Spleen (tissue), 11 donors: Measurements from ENCODE around the gene IFNG-AS1. TPM values are rescaled to one million over a fixed set of nuclear protein-coding genes. Genes with fewer than 3 reads are reported as not detected.

ENCODE experiments used
- DNase-seq: peaks from one replicate; pipeline ENCODE4 v3.0.0-alpha.2; 2020
- H3K27ac ChIP-seq, 8 donors: fragments of 200-600 bp; sonication (generic) in 7 of 8; 1 replicate in 4 of 8; 2 replicates in 4 of 8; pipeline versions ENCODE4 v1.5.0 to v1.8.0; 2016 to 2021; ENCODE audit warnings: inconsistent platforms in 4 of 8, mild to moderate bottlenecking in 4 of 8, moderate library complexity in 1 of 8
- H3K27me3 ChIP-seq, 7 donors: fragments of 200-600 bp; sonication (generic) in 6 of 7; replicated peaks in 1 of 7; 1 replicate in 4 of 7; 2 replicates in 3 of 7; pipeline versions ENCODE4 v1.5.0 to v1.8.0; 2016 to 2021; ENCODE audit warnings: inconsistent platforms in 3 of 7, mild to moderate bottlenecking in 1 of 7
- H3K36me3 ChIP-seq, 6 donors: fragments of 200-600 bp; sonication (generic) in 5 of 6; 1 replicate in 4 of 6; 2 replicates in 2 of 6; pipeline versions ENCODE4 v1.5.0 to v1.8.0; 2016 to 2021; ENCODE audit warnings: inconsistent platforms in 2 of 6
- H3K4me1 ChIP-seq, 6 donors: fragments of 200-600 bp; sonication (generic) in 5 of 6; 1 replicate in 3 of 6; 2 replicates in 3 of 6; pipeline versions ENCODE4 v1.5.0 to v1.8.0; 2016 to 2021; ENCODE audit warnings: inconsistent platforms in 3 of 6
- H3K4me3 ChIP-seq, 8 donors: fragments of 200-600 bp; sonication (generic) in 7 of 8; 1 replicate in 4 of 8; 2 replicates in 4 of 8; pipeline versions ENCODE4 v1.5.0 to v1.8.0; 2016 to 2021; ENCODE audit warnings: inconsistent platforms in 4 of 8, mild to moderate bottlenecking in 4 of 8, moderate library complexity in 2 of 8
- H3K9me3 ChIP-seq, 8 donors: fragments of 200-600 bp; sonication (generic) in 7 of 8; 1 replicate in 4 of 8; 2 replicates in 4 of 8; pipeline versions ENCODE4 v1.5.0 to v1.8.0; 2016 to 2021; ENCODE audit warnings: inconsistent platforms in 4 of 8
- CTCF ChIP-seq, 11 experiments: fragments of 200-600 bp in 7 of 11; fragments of 450-650 bp in 4 of 11; sonication (generic) in 4 of 11; IDR thresholded peaks in 8 of 11; conservative IDR thresholded peaks in 3 of 11; 1 replicate in 7 of 11; 2 replicates in 4 of 11; pipeline versions ENCODE4 v1.4.0 to v1.8.0; 2016 to 2021; ENCODE audit warnings: antibody characterized with exemption in 11 of 11, inconsistent platforms in 4 of 11, mild to moderate bottlenecking in 1 of 11
- POLR2A ChIP-seq, 3 donors: fragments of 450-650 bp; IDR thresholded peaks; one replicate each; pipeline ENCODE4 v1.5.1; 2017; ENCODE audit warnings: antibody characterized with exemption in 3 of 3, mild to moderate bottlenecking in 1 of 3
- POLR2AphosphoS5 ChIP-seq, 3 donors: sonication (generic); formaldehyde crosslinking; IDR thresholded peaks; one replicate each; pipeline ENCODE4 v1.5.1; 2017; ENCODE audit warnings: antibody characterized with exemption in 3 of 3
- WGBS, 5 donors: extraction: QIAGEN DNeasy Blood & Tissue Kit in 3 of 5; methylation state at CpG; one replicate each; pipeline versions ENCODE4 v1.1.5 to v1.1.7; 2013 to 2018; 5-methylcytosine and 5-hydroxymethylcytosine counted together
- intact Hi-C: fragments of 100-400 bp; cut with DNase I; formaldehyde crosslinking; loops from one replicate; pipeline ENCODE4 v1.15.0; 2023; ENCODE audit warnings: low total_unique reads
- polyA plus RNA-seq, 3 donors: library from polyadenylated mRNA; stranded (reverse); fragments of 200-250 nt; gene quantifications; one replicate each; pipeline ENCODE4 v1.2.1, GENCODE V29; 2013
- total RNA-seq, 7 donors: library from RNA; depleted of rRNA in 3 of 7; stranded (reverse); fragments of >200 nt in 3 of 7; fragmentation: NEBNext Ultra II Directional in 4 of 7; extraction: Animal tissue kit (Norgen Biotek cat#: 25700) in 4 of 7; gene quantifications; one replicate each; pipeline versions ENCODE4 v1.1.0 to v1.2.1, GENCODE V29; 2016 to 2021
- donor health status: healthy with polysubstance abuse.
- donor health status: DM: no; HTN: no; CAD: no; lungs with moderate emphysema.
- donor health status: DM: no; HTN: no; CAD: no.
- donor health status: Bipolar disorder and iron deficiency.
- donor health status: healthy.
- donor health status: DM: no; HTN: no; CAD: no.
- donor health status: DM: yes; HTN: yes; CAD: no.

Gene IFNG-AS1
- total and polyA plus RNA-seq, 10 donors: 0.42 to 21.2 (median 7.4) TPM; not detected in 1

GRCh38 chr12:67998379-67998778 is 9.1 kb downstream of the IFNG-AS1 start:
- no peaks in the 10 kb centered on the region for H3K36me3 ChIP-seq
- DNase-seq: no peak
- no peaks in the 10 kb centered on the region for H3K9me3 ChIP-seq
- TF ChIP-seq POLR2AphosphoS5 (IDR thresholded peaks at IDR 0.05): no peak
- TF ChIP-seq CTCF (IDR thresholded peaks at IDR 0.05 in 8 of 11, conservative IDR thresholded peaks at IDR 0.05 in 3 of 11): no peak
- no peak for TF ChIP-seq POLR2A (IDR thresholded peaks at IDR 0.05)
- H3K4me1 ChIP-seq: no peaks in the 10 kb centered on the region
- H3K4me3 ChIP-seq: no peak overlapping the region
- intact Hi-C loops: no loop called here
- H3K27me3 ChIP-seq: no peaks in the 10 kb centered on the region
- H3K27ac ChIP-seq: no peak overlapping the region

GRCh38 chr12:67999244-67999643 is 10.0 kb downstream of the IFNG-AS1 start:
- Histone ChIP-seq H3K4me3 (no peak overlapping the region), H3K36me3 (no peaks in the 10 kb centered on the region), H3K27me3 (no peaks in the 10 kb centered on the region), H3K9me3 (no peaks in the 10 kb centered on the region), H3K27ac (no peak overlapping the region), H3K4me1 (no peaks in the 10 kb centered on the region)
- TF ChIP-seq POLR2A (IDR thresholded peaks at IDR 0.05) (no peak), CTCF (IDR thresholded peaks at IDR 0.05 in 8 of 11, conservative IDR thresholded peaks at IDR 0.05 in 3 of 11) (no peak), POLR2AphosphoS5 (IDR thresholded peaks at IDR 0.05) (no peak)
- intact Hi-C loops: no loop called here
- no peak for DNase-seq

GRCh38 chr12:68001486-68002466 is 12.5 kb downstream of the IFNG-AS1 start:
- Histone ChIP-seq H3K27ac (no peak overlapping the region), H3K4me1 (no peaks in the 10 kb centered on the region), H3K36me3 (peaks cover 0 to 5% (median 0%) of the 10 kb centered on the region in 6 donors), H3K27me3 (no peaks in the 10 kb centered on the region), H3K4me3 (no peak overlapping the region), H3K9me3 (no peaks in the 10 kb centered on the region)
- no peak for DNase-seq
- 82 to 87% (median 84%) methylated on average over 11 of the region's 11 CpGs for WGBS, 5 donors
- intact Hi-C loops: no loop called here
- TF ChIP-seq POLR2AphosphoS5 (IDR thresholded peaks at IDR 0.05) (no peak), CTCF (IDR thresholded peaks at IDR 0.05 in 8 of 11, conservative IDR thresholded peaks at IDR 0.05 in 3 of 11) (peak in 3 of 11 experiments; percentile 15 to 32 (median 24)), POLR2A (IDR thresholded peaks at IDR 0.05) (no peak)

GRCh38 chr12:68003777-68004176 is 14.5 kb downstream of the IFNG-AS1 start:
- no peak overlapping the region for H3K4me3 ChIP-seq
- no peak overlapping the region for H3K27ac ChIP-seq
- no peaks in the 10 kb centered on the region for H3K27me3 ChIP-seq
- DNase-seq: no peak
- TF ChIP-seq POLR2AphosphoS5 (IDR thresholded peaks at IDR 0.05) (no peak), CTCF (IDR thresholded peaks at IDR 0.05 in 8 of 11, conservative IDR thresholded peaks at IDR 0.05 in 3 of 11) (no peak), POLR2A (IDR thresholded peaks at IDR 0.05) (no peak)
- H3K4me1 ChIP-seq: no peaks in the 10 kb centered on the region
- peaks cover 0 to 10% (median 0%) of the 10 kb centered on the region in 6 donors for H3K36me3 ChIP-seq
- H3K9me3 ChIP-seq: no peaks in the 10 kb centered on the region
- 84 to 97% (median 96%) methylated on average over 8 of the region's 8 CpGs for WGBS, 5 donors
- intact Hi-C loops: no loop called here
